Type B pancreatic cell (in vitro differentiated cells): Measurements from ENCODE around the gene CEP250. TPM values are rescaled to one million over a fixed set of nuclear protein-coding genes. Genes with fewer than 3 reads are reported as not detected.
"Not testable (repeated sequence)": the region's sequence is repeated elsewhere in the genome, so short reads cannot be mapped to it uniquely, and the experiment has no call there.

Experiments
- DNase-seq: peaks from one replicate; pipeline ENCODE4 v3.0.0; 2021; ENCODE audit warnings: mixed read lengths; ENCODE audit not compliant: unreplicated experiment; ENCODE audit errors: extremely low spot score
- H3K27ac Mint-ChIP-seq: 2 replicates; pipeline ENCODE4 v1.8.0; 2021; ENCODE audit warnings: mild to moderate bottlenecking, mixed read lengths
- H3K27me3 Mint-ChIP-seq: 2 replicates; pipeline ENCODE4 v1.8.0; 2021; ENCODE audit warnings: mixed read lengths
- H3K36me3 Mint-ChIP-seq: 2 replicates; pipeline ENCODE4 v1.8.0; 2021; ENCODE audit warnings: mixed read lengths
- H3K4me1 Mint-ChIP-seq: one replicate; pipeline ENCODE4 v1.8.0; 2021; ENCODE audit warnings: mixed read lengths; ENCODE audit not compliant: unreplicated experiment
- H3K4me3 Mint-ChIP-seq: 2 replicates; pipeline ENCODE4 v1.8.0; 2021; ENCODE audit warnings: mild to moderate bottlenecking, mixed read lengths
- H3K9me3 Mint-ChIP-seq: 2 replicates; pipeline ENCODE4 v1.8.0; 2021; ENCODE audit warnings: mixed read lengths
- CTCF ChIP-seq: fragments of 200-600 bp; sonication (generic); conservative IDR thresholded peaks from 2 replicates; pipeline ENCODE4 v1.5.0; 2021; ENCODE audit warnings: antibody characterized with exemption, mild to moderate bottlenecking
- total RNA-seq: library from RNA; stranded (reverse); gene quantifications from 2 replicates; pipeline ENCODE4 v1.2.1, GENCODE V29; 2021; ENCODE audit warnings: low replicate concordance

CEP250 gene
- total RNA-seq, 1 donor from 2014 or later: 57.1 TPM

GRCh38 chr20:35511814-35512420 lies 56.5 kb downstream of the CEP250 start:
- no peaks in the 10 kb centered on the region for H3K9me3 Mint-ChIP-seq
- no peak overlapping the region for H3K27ac Mint-ChIP-seq
- TF ChIP-seq CTCF: peak; percentile 73
- H3K27me3 Mint-ChIP-seq: no peaks in the 10 kb centered on the region
- DNase-seq: no peak
- H3K4me3 Mint-ChIP-seq: no peak overlapping the region
- peaks cover 3% of the 10 kb centered on the region for H3K36me3 Mint-ChIP-seq
- H3K4me1 Mint-ChIP-seq: no peaks in the 10 kb centered on the region

DNA sequence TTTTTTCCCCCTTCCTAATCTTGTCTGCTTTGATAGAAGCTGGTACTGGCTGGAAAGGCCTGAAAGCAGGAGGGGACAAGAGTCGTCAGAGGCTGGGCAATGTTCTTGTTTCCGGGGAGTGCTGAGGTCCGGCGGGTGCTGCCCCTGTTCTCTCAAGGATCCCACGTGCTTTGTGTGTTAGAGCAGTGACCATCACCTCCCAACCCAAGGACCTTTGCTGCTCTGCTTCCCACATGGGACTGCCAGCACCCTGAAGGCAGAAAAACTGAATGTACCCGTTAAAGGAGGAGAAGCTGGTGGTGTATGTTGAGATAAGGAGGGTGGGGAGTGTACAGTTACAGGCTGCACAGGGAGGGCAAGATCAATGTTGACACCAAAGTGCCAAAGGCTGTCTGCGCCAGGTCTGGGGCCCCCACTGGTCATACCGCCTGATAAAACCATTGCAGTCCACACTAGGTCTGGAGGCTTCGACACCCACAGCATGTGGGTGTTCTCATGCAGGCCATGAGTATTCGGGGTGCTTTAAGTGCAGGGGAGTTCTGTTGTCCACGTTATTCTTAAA lies 59.1 kb downstream of the CEP250 start:
- no peaks in the 10 kb centered on the region for H3K4me1 Mint-ChIP-seq
- no peak for TF ChIP-seq CTCF
- no peaks in the 10 kb centered on the region for H3K9me3 Mint-ChIP-seq
- H3K4me3 Mint-ChIP-seq: no peak overlapping the region
- DNase-seq: no peak
- H3K27ac Mint-ChIP-seq: no peak overlapping the region
- no peaks in the 10 kb centered on the region for H3K27me3 Mint-ChIP-seq
- H3K36me3 Mint-ChIP-seq: peaks cover 3% of the 10 kb centered on the region

DNA sequence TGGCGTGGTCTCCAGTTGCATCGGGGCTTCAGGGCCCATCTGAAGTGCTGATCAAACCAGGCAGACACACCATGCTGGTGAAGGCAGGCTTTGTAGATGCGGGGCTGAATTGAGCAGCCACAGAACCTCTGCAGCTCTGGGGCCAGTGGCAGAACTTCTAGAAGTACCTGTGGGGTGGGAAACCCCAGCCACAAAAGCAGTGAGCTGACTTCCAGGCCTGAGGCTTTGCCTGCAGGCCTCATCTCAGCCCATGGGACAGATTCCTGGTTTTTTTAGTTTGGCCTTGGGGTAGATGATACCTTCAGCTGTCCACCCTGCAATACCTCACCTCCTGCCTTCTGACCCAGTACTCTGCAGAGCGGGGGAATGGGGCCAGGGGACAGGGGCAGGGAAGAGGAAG lies 59.9 kb downstream of the CEP250 start:
- no peaks in the 10 kb centered on the region for H3K9me3 Mint-ChIP-seq
- no peak overlapping the region for H3K27ac Mint-ChIP-seq
- DNase-seq: no peak
- H3K27me3 Mint-ChIP-seq: no peaks in the 10 kb centered on the region
- H3K4me1 Mint-ChIP-seq: no peaks in the 10 kb centered on the region
- no peak for TF ChIP-seq CTCF
- peaks cover 3% of the 10 kb centered on the region for H3K36me3 Mint-ChIP-seq
- no peak overlapping the region for H3K4me3 Mint-ChIP-seq

- H3K36me3 Mint-ChIP-seq: peaks cover 3% of the 10 kb centered on the region
- H3K4me1 Mint-ChIP-seq: no peaks in the 10 kb centered on the region
- no peak for TF ChIP-seq CTCF
- H3K27me3 Mint-ChIP-seq: no peaks in the 10 kb centered on the region
- DNase-seq: no peak
- no peak overlapping the region for H3K27ac Mint-ChIP-seq
- no peaks in the 10 kb centered on the region for H3K9me3 Mint-ChIP-seq
- no peak overlapping the region for H3K4me3 Mint-ChIP-seq
Measured at GRCh38 chr20:35515949-35516645, 60.7 kb downstream of the CEP250 start.

- TF ChIP-seq CTCF: no peak
- no peaks in the 10 kb centered on the region for H3K27me3 Mint-ChIP-seq
- H3K4me3 Mint-ChIP-seq: no peak overlapping the region
- DNase-seq: no peak
- no peaks in the 10 kb centered on the region for H3K4me1 Mint-ChIP-seq
- H3K9me3 Mint-ChIP-seq: no peaks in the 10 kb centered on the region
- no peaks in the 10 kb centered on the region for H3K36me3 Mint-ChIP-seq
- no peak overlapping the region for H3K27ac Mint-ChIP-seq
Measured at GRCh38 chr20:35517125-35517524, 61.7 kb downstream of the CEP250 start.

- H3K9me3 Mint-ChIP-seq, H3K4me1 Mint-ChIP-seq, H3K27ac Mint-ChIP-seq, H3K36me3 Mint-ChIP-seq, H3K27me3 Mint-ChIP-seq, H3K4me3 Mint-ChIP-seq, DNase-seq: not testable (repeated sequence)
Measured at GRCh38 chr20:35517767-35518166, 62.4 kb downstream of the CEP250 start.
